SHP77 (cell line): ENCODE data around the gene CD83.

Experiments
- DNase-seq, 2 experiments: peaks; one replicate each; lab custom pipeline; 2025; lab: John Stamatoyannopoulos, UW

The CD83 gene

DNA sequence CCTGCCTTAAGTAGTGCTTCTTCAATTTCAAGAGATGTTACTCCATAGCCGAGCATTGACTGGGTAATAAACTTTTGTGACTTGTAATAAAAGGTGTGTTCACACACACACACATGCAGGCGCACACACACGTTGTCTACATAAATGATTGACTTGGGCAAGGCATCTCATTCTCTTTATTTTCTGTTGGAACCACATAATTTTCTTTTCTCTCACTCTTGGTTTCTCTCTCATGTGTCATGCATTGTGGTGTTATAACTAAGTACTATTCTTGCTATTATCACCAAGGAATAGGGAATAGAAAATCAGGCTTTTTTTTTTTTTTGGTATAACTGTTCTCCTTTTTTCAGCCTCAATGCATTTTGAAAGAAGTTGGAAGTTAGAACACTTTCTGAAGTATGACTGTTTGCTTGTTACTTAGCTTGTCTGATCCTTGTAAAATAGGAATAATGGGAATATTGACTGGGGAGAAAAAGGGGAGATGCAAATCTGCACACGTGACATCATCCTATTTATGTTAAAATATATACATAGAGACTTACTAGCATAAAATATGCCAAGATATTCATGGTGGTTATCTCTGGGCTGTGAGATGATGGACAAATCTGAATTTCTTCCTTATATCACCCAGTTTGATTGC, 26.1 kb upstream of the CD83 start:
- no peak for DNase-seq

DNA sequence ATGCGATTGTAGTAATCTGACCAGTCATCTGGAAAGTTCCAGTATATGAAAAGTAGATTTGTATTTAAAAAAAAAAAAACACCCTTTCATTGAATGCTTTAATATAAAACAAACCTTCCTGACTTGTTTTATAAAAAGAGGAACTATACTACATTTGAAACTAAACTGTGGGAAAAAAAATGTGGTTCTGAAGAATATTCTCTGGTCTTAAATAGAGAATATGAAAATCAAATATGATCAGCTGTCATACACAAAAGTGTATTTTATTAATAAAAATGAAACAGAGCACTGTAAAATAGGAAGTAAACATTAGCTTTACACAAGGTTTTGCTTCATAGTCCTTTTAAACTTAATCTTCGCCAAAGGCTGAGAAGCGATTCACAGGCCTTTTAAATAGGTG, 25.3 kb upstream of the CD83 start:
- DNase-seq, result no peak

- DNase-seq, result no peak
These were observed 24.5 kb upstream of the CD83 start for GRCh38 chr6:14092838-14093789.

DNA sequence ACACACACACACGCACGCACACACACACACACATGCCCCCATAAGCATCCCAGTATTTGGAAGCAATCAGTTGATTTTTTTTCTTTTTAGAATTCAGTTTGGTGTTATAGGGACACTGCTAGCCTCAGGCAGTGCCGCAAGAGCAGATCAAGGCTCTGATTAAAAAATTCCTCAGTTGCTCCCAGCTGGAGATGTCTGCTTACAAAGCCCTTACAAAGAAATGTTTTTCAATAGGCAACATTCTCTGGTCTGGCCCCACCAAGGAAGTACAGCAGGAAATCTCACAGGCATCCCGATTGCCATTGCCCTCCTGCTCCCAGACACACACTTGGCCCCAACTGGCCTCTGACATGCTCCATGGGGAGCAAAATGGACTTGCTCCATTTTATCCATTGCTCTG, 22.9 kb upstream of the CD83 start:
- no peak for DNase-seq

GRCh38 chr6:14095437-14095836, 22.1 kb upstream of the CD83 start:
- no peak for DNase-seq

GRCh38 chr6:14100138-14100537, 17.4 kb upstream of the CD83 start:
- no peak for DNase-seq

GRCh38 chr6:14100966-14101365, 16.6 kb upstream of the CD83 start:
- DNase-seq, result no peak

GRCh38 chr6:14102383-14102782, 15.2 kb upstream of the CD83 start:
- DNase-seq, result no peak

- DNase-seq, result no peak
These were observed 12.0 kb upstream of the CD83 start for GRCh38 chr6:14105547-14105946.

- no peak for DNase-seq
These were observed 10.6 kb upstream of the CD83 start for GRCh38 chr6:14107000-14107399.

DNA sequence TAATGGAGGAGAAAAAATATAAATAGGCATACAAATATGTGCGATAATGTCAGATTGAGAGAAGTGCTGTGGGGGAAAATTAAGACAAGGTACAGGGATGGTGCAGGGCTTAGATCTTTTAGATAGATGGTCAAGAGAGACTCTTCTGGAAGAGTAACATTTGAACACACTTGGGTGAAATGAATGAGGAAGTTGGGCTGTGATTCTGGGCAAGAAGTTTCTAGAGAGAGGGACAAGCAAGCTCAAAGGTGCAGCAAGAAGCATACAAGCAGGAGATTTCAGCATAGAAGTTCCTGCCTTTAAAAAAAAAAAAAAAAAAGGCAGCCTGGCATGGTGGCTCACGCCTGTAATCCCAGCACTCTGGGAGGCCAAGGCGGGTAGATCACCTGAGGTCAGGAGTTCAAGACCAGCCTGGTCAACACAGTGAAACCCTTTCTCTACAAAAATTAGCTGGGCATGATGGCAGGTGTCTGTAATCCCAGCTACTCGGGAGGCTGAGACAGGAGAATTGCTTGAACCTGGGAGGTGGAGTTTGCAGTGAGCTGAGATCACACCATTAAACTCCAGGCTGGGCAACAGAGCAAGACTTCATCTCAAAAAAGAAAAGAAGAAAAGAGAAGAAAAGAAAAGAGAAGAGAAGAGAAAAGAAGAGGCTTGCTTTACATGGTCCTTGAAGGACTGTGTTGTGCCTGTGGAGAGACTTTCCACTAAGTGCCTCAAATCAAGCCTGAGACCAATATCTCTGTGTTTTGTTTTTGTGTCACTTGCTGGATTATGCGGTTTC, 9.7 kb upstream of the CD83 start:
- no peak for DNase-seq

GRCh38 chr6:14108571-14109410, 8.8 kb upstream of the CD83 start:
- peak in 1 of 2 experiments; percentile 2 for DNase-seq

GRCh38 chr6:14109411-14109826, 8.2 kb upstream of the CD83 start:
- DNase-seq, result no peak

DNA sequence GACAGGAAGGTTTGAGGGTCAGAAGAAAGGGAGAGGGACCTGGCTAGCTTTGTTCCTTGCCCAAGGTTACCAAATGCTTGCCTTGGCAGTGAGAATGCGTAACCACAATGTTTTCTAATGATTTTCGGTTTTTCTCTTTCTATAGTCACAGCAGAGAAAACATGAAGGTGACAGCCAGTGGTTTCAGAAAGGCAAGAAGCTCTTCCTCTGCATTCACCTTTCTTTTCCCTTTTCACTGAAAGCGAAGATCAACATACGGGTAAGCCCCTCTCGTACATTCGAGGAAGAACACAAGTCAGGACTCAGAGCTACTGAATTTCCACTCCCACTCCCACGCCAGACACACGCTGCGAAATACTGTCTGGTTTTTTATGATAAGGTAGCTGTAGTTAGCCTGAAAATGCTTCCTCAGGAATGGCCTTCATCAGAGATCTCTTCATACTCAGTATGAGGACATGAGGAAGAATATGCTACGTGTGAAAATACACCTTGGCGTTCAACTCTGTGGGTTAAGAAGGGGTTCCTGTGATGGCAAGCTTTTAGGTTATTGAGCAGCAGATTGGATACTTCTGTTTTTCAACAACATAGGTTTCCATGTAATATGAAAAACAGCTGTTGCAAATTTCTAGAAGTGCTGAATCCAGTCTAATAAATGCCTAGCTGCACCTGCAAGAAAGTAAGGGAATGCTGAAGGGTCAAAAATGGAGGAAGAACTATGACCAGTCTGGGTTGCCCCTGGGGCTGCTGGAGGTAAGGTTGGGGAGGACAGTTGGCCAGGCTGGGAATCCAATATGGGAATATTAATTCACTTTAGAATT, 7.4 kb upstream of the CD83 start:
- DNase-seq, result no peak

- no peak for DNase-seq
These were observed 3.6 kb upstream of the CD83 start for GRCh38 chr6:14113976-14114375.

- no peak for DNase-seq
These were observed 493 bp downstream of the CD83 start for GRCh38 chr6:14118091-14118439.

DNA sequence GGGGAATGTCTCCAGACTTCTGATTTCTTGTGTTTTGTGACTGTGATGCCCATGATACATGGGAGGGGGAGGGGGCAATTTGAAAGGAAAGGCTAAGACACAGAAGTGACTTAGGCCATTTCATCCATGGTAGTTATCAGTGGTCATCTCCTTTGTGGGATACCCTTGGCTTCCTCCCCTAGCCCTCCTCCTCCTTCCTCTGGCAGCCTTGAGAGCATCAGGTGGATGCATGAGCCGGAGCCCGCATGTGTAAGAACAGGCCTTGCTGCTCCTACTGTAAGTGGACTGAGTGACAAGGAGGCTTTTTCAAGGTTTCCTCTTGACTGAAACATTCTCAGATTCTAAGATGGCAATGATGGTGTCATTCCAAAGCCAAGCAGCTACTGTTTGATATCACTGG, 874 bp downstream of the CD83 start:
- DNase-seq, result no peak

GRCh38 chr6:14119784-14120183, 2.2 kb downstream of the CD83 start:
- DNase-seq, result no peak

- DNase-seq, result no peak
These were observed 3.0 kb downstream of the CD83 start for GRCh38 chr6:14120546-14120945.

GRCh38 chr6:14121936-14122344, 4.4 kb downstream of the CD83 start:
- no peak for DNase-seq
